Stimulated activated CD4-positive, alpha-beta T cell treated with anti-CD3 and anti-CD28 coated beads, Interleukin-4, amount 100 ng/mL, for 48 hours (primary cell): ENCODE measurements around the gene C5orf58.
A peak's percentile ranks its signal among the peaks of the same experiment; 100 is the strongest.

Experiments
- DNase-seq, 2 donors: peaks; one replicate each; pipeline ENCODE4 v3.0.0-alpha.2; 2020; ENCODE audit warnings: low read depth in 2 of 2

The C5orf58 gene

GRCh38 chr5:170256571-170256970 lies 23.8 kb downstream of the C5orf58 start:
- DNase-seq = no peak

GRCh38 chr5:170257370-170257769 lies 24.6 kb downstream of the C5orf58 start:
- no peak for DNase-seq

GRCh38 chr5:170261528-170262043 lies 28.8 kb downstream of the C5orf58 start:
- DNase-seq = no peak

GRCh38 chr5:170262061-170263045 lies 29.6 kb downstream of the C5orf58 start:
- no peak for DNase-seq

- DNase-seq = no peak
Observed at GRCh38 chr5:170263906-170264305, 31.1 kb downstream of the C5orf58 start.

- DNase-seq = no peak
Observed at GRCh38 chr5:170265522-170265921, 32.7 kb downstream of the C5orf58 start.

GRCh38 chr5:170266570-170267381 lies 34.0 kb downstream of the C5orf58 start:
- no peak for DNase-seq

- peak; percentile 73 for DNase-seq
Observed at GRCh38 chr5:170267431-170268152, 34.8 kb downstream of the C5orf58 start.

GRCh38 chr5:170268153-170268689 lies 35.4 kb downstream of the C5orf58 start:
- DNase-seq = no peak

- no peak for DNase-seq
Observed at GRCh38 chr5:170268884-170269283, 36.1 kb downstream of the C5orf58 start.

GRCh38 chr5:170269579-170269978 lies 36.8 kb downstream of the C5orf58 start:
- DNase-seq = peak in 1 of 2 donors; percentile 55

- DNase-seq = no peak
Observed at GRCh38 chr5:170270293-170271069, 37.7 kb downstream of the C5orf58 start.

- peak; percentile 39 to 54 for DNase-seq
Observed at GRCh38 chr5:170273968-170274710, 41.4 kb downstream of the C5orf58 start.

GRCh38 chr5:170275376-170275994 lies 42.7 kb downstream of the C5orf58 start:
- no peak for DNase-seq

GRCh38 chr5:170276140-170276539 lies 43.4 kb downstream of the C5orf58 start:
- no peak for DNase-seq

GRCh38 chr5:170277867-170278281 lies 45.1 kb downstream of the C5orf58 start:
- no peak for DNase-seq

GRCh38 chr5:170278611-170279458 lies 46.0 kb downstream of the C5orf58 start:
- peak; percentile 63 to 81 for DNase-seq

- DNase-seq = no peak
Observed at GRCh38 chr5:170279459-170279817, 46.7 kb downstream of the C5orf58 start.
